ENCODE results near the gene PON3.

Gene PON3

DNA sequence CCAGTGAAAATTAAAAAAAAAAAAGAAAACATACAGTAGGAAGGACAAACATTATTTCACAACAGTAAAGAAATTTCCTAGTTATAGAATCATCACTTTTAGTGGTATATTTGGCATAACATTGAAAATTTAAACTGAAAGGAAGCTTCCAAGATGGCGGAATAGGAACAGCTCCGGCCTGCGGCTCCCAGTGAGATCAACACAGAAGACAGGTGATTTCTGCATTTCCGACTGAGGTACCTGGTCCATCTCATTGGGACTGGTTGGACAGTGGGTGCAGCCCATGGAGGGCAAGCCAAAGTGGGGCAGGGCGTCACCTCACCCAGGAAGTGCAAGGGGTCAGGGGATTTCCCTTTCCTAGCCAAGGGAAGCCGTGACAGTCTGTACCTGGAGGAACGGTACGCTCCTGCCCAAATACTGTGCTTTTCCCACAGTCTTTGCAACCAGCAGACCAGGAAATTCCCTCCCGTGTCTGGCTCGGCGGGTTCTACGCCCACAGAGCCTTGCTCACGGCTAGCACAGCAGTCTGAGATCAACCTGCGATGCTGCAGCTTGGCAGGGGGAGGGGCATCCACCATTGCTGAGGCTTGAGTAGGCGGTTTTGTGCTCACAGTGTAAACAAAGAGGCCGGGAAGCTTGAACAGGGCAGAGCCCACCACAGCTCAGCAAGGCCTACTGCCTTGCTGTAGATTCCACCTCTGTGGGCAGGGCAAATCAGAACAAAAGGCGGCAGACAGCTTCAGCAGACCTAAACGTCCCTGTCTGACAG is 19.4 kb downstream of the PON3 start:
- Histone ChIP-seq H3K27me3 (ENCODE audit: control insufficient read depth, insufficient read depth, low read length) (no peaks in the 10 kb centered on the region), H3K9me3 (replicated peaks; ENCODE audit: low read length) (no peaks in the 10 kb centered on the region), H3K36me3 (ENCODE audit: insufficient read depth, low read length) (no peaks in the 10 kb centered on the region), H3K4me2 (ENCODE audit: low read length) (no peak overlapping the region), H3K4me3 (ENCODE audit: low read length) (no peak overlapping the region), H3K4me1 (ENCODE audit: control insufficient read depth, insufficient read depth, low read length) (no peaks in the 10 kb centered on the region), H3K9ac (ENCODE audit: low read depth, low read length) (no peak overlapping the region)

GRCh38 chr7:95375591-95376257 is 20.5 kb downstream of the PON3 start:
- Histone ChIP-seq H3K9ac (ENCODE audit: low read depth, low read length) (no peak overlapping the region), H3K36me3 (ENCODE audit: insufficient read depth, low read length) (no peaks in the 10 kb centered on the region)

DNA sequence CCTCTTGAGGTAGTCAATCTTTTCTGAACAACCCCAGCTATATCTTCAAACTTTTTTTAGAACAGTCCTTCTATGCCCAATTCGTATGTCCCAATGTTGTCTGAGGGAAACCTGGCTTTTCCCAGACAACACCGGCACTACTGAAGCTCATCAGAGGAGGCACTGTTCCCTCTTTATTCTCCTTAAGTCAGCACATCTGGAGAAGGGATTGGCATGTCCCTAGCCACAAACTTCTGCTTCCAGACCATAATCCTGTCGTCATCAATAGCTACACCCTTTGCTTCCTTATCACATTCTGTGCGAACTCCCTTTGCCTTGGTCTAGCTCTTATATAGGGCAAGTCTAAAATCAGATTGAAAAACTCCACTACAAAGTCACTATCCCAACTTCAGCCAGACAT is 22.9 kb downstream of the PON3 start:
- H3K9me3 ChIP-seq (replicated peaks; ENCODE audit: low read length) = no peaks in the 10 kb centered on the region
- H3K4me1 ChIP-seq (ENCODE audit: control insufficient read depth, insufficient read depth, low read length) = no peaks in the 10 kb centered on the region
- H3K9ac ChIP-seq (ENCODE audit: low read depth, low read length) = no peak overlapping the region
- H3K4me3 ChIP-seq (ENCODE audit: low read length) = no peak overlapping the region
- H3K36me3 ChIP-seq (ENCODE audit: insufficient read depth, low read length) = no peaks in the 10 kb centered on the region
- H3K27me3 ChIP-seq (ENCODE audit: control insufficient read depth, insufficient read depth, low read length) = no peaks in the 10 kb centered on the region
- no peak overlapping the region for H3K4me2 ChIP-seq (ENCODE audit: low read length)

More at GRCh38 chr7:95375591-95376257, 20.5 kb downstream of the PON3 start:
- H3K9me3 ChIP-seq (replicated peaks; ENCODE audit: low read length) = no peaks in the 10 kb centered on the region
- no peaks in the 10 kb centered on the region for H3K27me3 ChIP-seq (ENCODE audit: control insufficient read depth, insufficient read depth, low read length)
- H3K4me1 ChIP-seq (ENCODE audit: control insufficient read depth, insufficient read depth, low read length) = no peaks in the 10 kb centered on the region
- no peak overlapping the region for H3K4me3 ChIP-seq (ENCODE audit: low read length)
- no peak overlapping the region for H3K4me2 ChIP-seq (ENCODE audit: low read length)

- no peaks in the 10 kb centered on the region for H3K27me3 ChIP-seq (ENCODE audit: control insufficient read depth, insufficient read depth, low read length)
- no peak overlapping the region for H3K4me3 ChIP-seq (ENCODE audit: low read length)
- no peak overlapping the region for H3K4me2 ChIP-seq (ENCODE audit: low read length)
- no peak overlapping the region for H3K9ac ChIP-seq (ENCODE audit: low read depth, low read length)
- H3K4me1 ChIP-seq (ENCODE audit: control insufficient read depth, insufficient read depth, low read length) = no peaks in the 10 kb centered on the region
- no peaks in the 10 kb centered on the region for H3K36me3 ChIP-seq (ENCODE audit: insufficient read depth, low read length)
- H3K9me3 ChIP-seq (replicated peaks; ENCODE audit: low read length) = no peaks in the 10 kb centered on the region
Observed at GRCh38 chr7:95368235-95368634, 27.9 kb downstream of the PON3 start.

GRCh38 chr7:95367606-95368005 is 28.6 kb downstream of the PON3 start:
- H3K9me3 ChIP-seq (replicated peaks; ENCODE audit: low read length) = no peaks in the 10 kb centered on the region
- H3K4me3 ChIP-seq (ENCODE audit: low read length) = no peak overlapping the region
- no peak overlapping the region for H3K4me2 ChIP-seq (ENCODE audit: low read length)
- no peak overlapping the region for H3K9ac ChIP-seq (ENCODE audit: low read depth, low read length)
- no peaks in the 10 kb centered on the region for H3K36me3 ChIP-seq (ENCODE audit: insufficient read depth, low read length)
- H3K27me3 ChIP-seq (ENCODE audit: control insufficient read depth, insufficient read depth, low read length) = no peaks in the 10 kb centered on the region
- H3K4me1 ChIP-seq (ENCODE audit: control insufficient read depth, insufficient read depth, low read length) = no peaks in the 10 kb centered on the region

DNA sequence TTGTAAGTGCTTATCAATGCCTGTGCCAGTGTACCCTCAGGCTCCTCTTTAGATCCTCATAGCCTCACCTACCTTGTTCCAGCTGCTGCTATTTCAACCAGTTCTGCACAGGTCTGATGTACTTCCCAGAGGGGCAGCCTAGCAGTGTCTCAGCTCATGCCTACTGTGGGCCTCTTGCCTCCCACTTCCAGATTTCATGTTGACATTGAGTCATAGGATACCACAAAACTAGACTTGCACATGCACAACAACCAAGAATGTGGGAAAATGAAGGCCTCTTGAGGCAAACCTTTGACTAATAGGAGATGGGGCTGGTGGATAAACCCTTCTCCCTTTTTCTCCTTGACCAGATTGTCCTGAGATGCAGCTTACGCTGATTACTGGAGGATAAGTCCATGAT is 31.0 kb downstream of the PON3 start:
- Histone ChIP-seq H3K4me3 (ENCODE audit: low read length) (no peak overlapping the region), H3K36me3 (ENCODE audit: insufficient read depth, low read length) (no peaks in the 10 kb centered on the region), H3K27me3 (ENCODE audit: control insufficient read depth, insufficient read depth, low read length) (no peaks in the 10 kb centered on the region), H3K9ac (ENCODE audit: low read depth, low read length) (no peak overlapping the region), H3K4me1 (ENCODE audit: control insufficient read depth, insufficient read depth, low read length) (no peaks in the 10 kb centered on the region), H3K9me3 (replicated peaks; ENCODE audit: low read length) (no peaks in the 10 kb centered on the region), H3K4me2 (ENCODE audit: low read length) (no peak overlapping the region)

GRCh38 chr7:95357623-95358022 is 38.6 kb downstream of the PON3 start:
- no peak overlapping the region for H3K4me3 ChIP-seq (ENCODE audit: low read length)
- no peaks in the 10 kb centered on the region for H3K27me3 ChIP-seq (ENCODE audit: control insufficient read depth, insufficient read depth, low read length)
- no peaks in the 10 kb centered on the region for H3K4me1 ChIP-seq (ENCODE audit: control insufficient read depth, insufficient read depth, low read length)
- no peaks in the 10 kb centered on the region for H3K9me3 ChIP-seq (replicated peaks; ENCODE audit: low read length)
- H3K4me2 ChIP-seq (ENCODE audit: low read length) = no peak overlapping the region
- H3K36me3 ChIP-seq (ENCODE audit: insufficient read depth, low read length) = no peaks in the 10 kb centered on the region
- no peak overlapping the region for H3K9ac ChIP-seq (ENCODE audit: low read depth, low read length)

GRCh38 chr7:95342642-95343307 is 53.4 kb downstream of the PON3 start:
- Histone ChIP-seq H3K27me3 (ENCODE audit: control insufficient read depth, insufficient read depth, low read length) (no peaks in the 10 kb centered on the region), H3K4me3 (ENCODE audit: low read length) (no peak overlapping the region), H3K4me2 (ENCODE audit: low read length) (no peak overlapping the region), H3K9me3 (replicated peaks; ENCODE audit: low read length) (no peaks in the 10 kb centered on the region), H3K9ac (ENCODE audit: low read depth, low read length) (no peak overlapping the region), H3K4me1 (ENCODE audit: control insufficient read depth, insufficient read depth, low read length) (no peaks in the 10 kb centered on the region), H3K36me3 (ENCODE audit: insufficient read depth, low read length) (no peaks in the 10 kb centered on the region)

GRCh38 chr7:95342029-95342428 is 54.1 kb downstream of the PON3 start:
- Histone ChIP-seq H3K4me2 (ENCODE audit: low read length) (no peak overlapping the region), H3K9ac (ENCODE audit: low read depth, low read length) (no peak overlapping the region), H3K27me3 (ENCODE audit: control insufficient read depth, insufficient read depth, low read length) (no peaks in the 10 kb centered on the region), H3K36me3 (ENCODE audit: insufficient read depth, low read length) (no peaks in the 10 kb centered on the region), H3K9me3 (replicated peaks; ENCODE audit: low read length) (no peaks in the 10 kb centered on the region), H3K4me1 (ENCODE audit: control insufficient read depth, insufficient read depth, low read length) (no peaks in the 10 kb centered on the region), H3K4me3 (ENCODE audit: low read length) (no peak overlapping the region)

DNA sequence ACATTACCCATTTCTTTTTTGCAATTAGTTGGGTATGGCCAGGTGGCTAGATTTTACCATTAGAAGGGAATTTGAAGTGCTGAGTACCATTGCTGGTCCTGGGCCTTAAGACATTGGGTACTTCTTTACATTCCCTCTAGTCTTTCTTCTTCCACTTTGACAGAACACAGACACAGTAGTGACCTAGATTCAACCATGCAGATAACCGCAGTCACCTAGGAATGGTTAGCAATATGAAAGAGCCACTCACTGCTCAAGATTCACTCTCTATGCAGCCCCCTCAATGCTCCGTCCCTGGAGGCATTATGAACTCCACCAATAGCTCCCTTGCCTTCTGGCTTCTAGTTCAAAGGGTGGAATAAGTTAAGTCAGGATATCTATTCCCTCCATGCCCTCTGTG is 55.7 kb downstream of the PON3 start:
- Histone ChIP-seq H3K36me3 (ENCODE audit: insufficient read depth, low read length) (no peaks in the 10 kb centered on the region), H3K4me1 (ENCODE audit: control insufficient read depth, insufficient read depth, low read length) (peaks cover 5% of the 10 kb centered on the region), H3K4me2 (ENCODE audit: low read length) (no peak overlapping the region), H3K9me3 (replicated peaks; ENCODE audit: low read length) (no peaks in the 10 kb centered on the region), H3K4me3 (ENCODE audit: low read length) (no peak overlapping the region), H3K9ac (ENCODE audit: low read depth, low read length) (no peak overlapping the region), H3K27me3 (ENCODE audit: control insufficient read depth, insufficient read depth, low read length) (no peaks in the 10 kb centered on the region)

DNA sequence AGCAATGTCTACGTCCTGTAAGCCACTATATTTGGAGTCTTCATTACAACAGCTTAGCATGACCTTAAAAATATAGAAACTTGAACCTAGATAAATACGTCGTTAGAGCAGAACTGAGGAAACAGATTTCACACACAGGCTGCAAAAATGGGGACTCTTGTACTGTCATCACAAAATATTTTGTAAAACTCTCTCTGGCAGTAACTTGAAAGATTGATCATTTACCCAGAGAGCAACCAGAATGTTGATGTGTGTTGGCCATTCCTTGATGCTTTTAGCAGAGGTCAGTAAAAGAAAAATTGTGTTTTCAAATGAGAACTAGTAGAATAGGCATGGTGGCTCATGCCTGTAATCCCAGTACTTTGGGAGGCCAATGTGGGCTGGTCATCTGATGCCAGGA is 57.3 kb downstream of the PON3 start:
- Histone ChIP-seq H3K27me3 (ENCODE audit: control insufficient read depth, insufficient read depth, low read length) (no peaks in the 10 kb centered on the region), H3K9me3 (replicated peaks; ENCODE audit: low read length) (no peaks in the 10 kb centered on the region), H3K36me3 (ENCODE audit: insufficient read depth, low read length) (no peaks in the 10 kb centered on the region), H3K9ac (ENCODE audit: low read depth, low read length) (no peak overlapping the region), H3K4me2 (ENCODE audit: low read length) (no peak overlapping the region), H3K4me1 (ENCODE audit: control insufficient read depth, insufficient read depth, low read length) (peaks cover 17% of the 10 kb centered on the region), H3K4me3 (ENCODE audit: low read length) (no peak overlapping the region)

Measured in skeletal muscle satellite cell (primary cell).